Activated CD8-positive, alpha-beta memory T cell treated with anti-CD3 and anti-CD28 coated beads for 24 hours (primary cell): ENCODE data around the gene LAMA3.

Experiments
- DNase-seq: peaks from one replicate; pipeline ENCODE4 v3.0.0-alpha.2; 2020

Gene LAMA3

GRCh38 chr18:23825978-23826405 lies 136.7 kb downstream of the LAMA3 start:
- DNase-seq, result no peak

- DNase-seq, result no peak
Measured at GRCh38 chr18:23826850-23827620, 137.8 kb downstream of the LAMA3 start.

GRCh38 chr18:23827681-23828080 lies 138.4 kb downstream of the LAMA3 start:
- no peak for DNase-seq

GRCh38 chr18:23828426-23828825 lies 139.2 kb downstream of the LAMA3 start:
- no peak for DNase-seq

GRCh38 chr18:23832911-23833310 lies 143.7 kb downstream of the LAMA3 start:
- no peak for DNase-seq

GRCh38 chr18:23833714-23834113 lies 144.5 kb downstream of the LAMA3 start:
- no peak for DNase-seq

GRCh38 chr18:23835091-23835490 lies 145.8 kb downstream of the LAMA3 start:
- no peak for DNase-seq

GRCh38 chr18:23835506-23835905 lies 146.3 kb downstream of the LAMA3 start:
- DNase-seq, result no peak

GRCh38 chr18:23837591-23837990 lies 148.3 kb downstream of the LAMA3 start:
- DNase-seq, result no peak

- no peak for DNase-seq
Measured at GRCh38 chr18:23838233-23838632, 149.0 kb downstream of the LAMA3 start.

GRCh38 chr18:23838801-23839366 lies 149.6 kb downstream of the LAMA3 start:
- no peak for DNase-seq

GRCh38 chr18:23842305-23842704 lies 153.1 kb downstream of the LAMA3 start:
- no peak for DNase-seq

- DNase-seq, result no peak
Measured at GRCh38 chr18:23844991-23845680, 155.9 kb downstream of the LAMA3 start.

- no peak for DNase-seq
Measured at GRCh38 chr18:23845988-23846630, 156.9 kb downstream of the LAMA3 start.

- DNase-seq, result no peak
Measured at GRCh38 chr18:23847321-23847986, 158.2 kb downstream of the LAMA3 start.

GRCh38 chr18:23849141-23849540 lies 159.9 kb downstream of the LAMA3 start:
- DNase-seq, result no peak

- no peak for DNase-seq
Measured at GRCh38 chr18:23850215-23850614, 161.0 kb downstream of the LAMA3 start.

GRCh38 chr18:23851470-23852002 lies 162.3 kb downstream of the LAMA3 start:
- DNase-seq, result no peak

GRCh38 chr18:23852236-23853045 lies 163.2 kb downstream of the LAMA3 start:
- no peak for DNase-seq

GRCh38 chr18:23853448-23854195 lies 164.4 kb downstream of the LAMA3 start:
- no peak for DNase-seq

GRCh38 chr18:23855721-23856120 lies 166.5 kb downstream of the LAMA3 start:
- DNase-seq, result no peak
